HTR-8/SVneo (cell line): ENCODE results near the gene FKBP10.

Experiments used
- DNase-seq: peaks from one replicate; pipeline ENCODE4 v3.0.0; 2011; ENCODE audit warnings: low spot score, mixed read lengths; ENCODE audit not compliant: insufficient read length
- FAIRE-seq: peaks from 2 replicates; lab custom pipeline; 2011; peaks lifted over from hg19 to GRCh38; lab: Jason Lieb, UNC

FKBP10 gene

DNA sequence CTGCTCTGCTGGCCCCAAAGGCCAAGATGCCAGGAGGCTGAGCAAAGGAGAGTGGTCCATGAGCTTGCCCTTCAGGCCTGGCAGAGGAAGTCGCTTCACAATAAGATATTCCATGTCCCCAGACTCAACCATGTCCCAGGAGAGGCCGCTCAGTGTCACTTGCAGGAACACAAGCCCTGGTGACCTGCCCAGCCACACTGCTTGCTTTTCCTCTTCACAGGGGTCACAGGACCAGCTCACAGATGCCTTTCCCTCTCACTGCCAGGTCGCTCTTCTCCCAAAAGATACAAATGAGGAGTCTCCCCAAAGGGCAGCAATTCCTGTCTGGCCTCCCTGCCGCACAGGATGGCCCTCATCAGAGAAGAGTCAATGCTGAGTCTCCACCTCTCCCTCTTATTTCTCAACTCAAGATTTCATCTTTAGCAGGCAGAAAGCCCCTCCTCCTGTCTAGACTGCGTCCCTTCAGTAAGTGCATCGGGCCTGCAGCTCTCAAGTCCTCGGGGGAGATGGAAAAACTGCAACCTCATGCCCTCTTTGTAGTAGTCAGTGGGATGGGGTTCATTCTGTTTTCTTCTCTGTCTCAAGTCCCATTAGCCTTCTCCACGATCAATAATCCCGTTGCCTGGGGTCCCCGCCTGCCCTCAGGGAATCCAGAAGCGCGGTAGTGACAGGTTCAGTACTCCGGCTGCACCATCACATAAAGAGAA lies 31.2 kb upstream of the FKBP10 start:
- no peak for DNase-seq
- no peak for FAIRE-seq

DNA sequence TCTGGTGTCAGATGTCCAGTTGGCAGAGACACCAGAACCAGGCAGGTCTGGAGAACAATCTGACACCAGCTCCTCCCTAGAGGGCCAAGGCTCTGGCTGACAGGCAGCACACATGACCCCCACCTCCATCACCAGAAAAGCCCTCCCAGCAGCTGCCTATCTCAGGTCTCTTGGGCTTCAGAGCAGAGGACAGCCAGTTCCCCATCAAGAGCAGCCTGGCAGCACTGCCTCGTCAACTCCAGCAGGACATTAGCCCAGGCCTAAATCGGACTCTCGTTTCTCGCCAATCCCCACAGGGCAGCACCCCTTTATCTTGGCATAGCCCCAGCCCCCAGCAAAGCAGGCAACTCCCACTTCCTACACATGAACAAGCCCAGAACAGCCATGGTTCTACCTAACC lies 30.7 kb upstream of the FKBP10 start:
- DNase-seq: no peak
- no peak for FAIRE-seq

DNA sequence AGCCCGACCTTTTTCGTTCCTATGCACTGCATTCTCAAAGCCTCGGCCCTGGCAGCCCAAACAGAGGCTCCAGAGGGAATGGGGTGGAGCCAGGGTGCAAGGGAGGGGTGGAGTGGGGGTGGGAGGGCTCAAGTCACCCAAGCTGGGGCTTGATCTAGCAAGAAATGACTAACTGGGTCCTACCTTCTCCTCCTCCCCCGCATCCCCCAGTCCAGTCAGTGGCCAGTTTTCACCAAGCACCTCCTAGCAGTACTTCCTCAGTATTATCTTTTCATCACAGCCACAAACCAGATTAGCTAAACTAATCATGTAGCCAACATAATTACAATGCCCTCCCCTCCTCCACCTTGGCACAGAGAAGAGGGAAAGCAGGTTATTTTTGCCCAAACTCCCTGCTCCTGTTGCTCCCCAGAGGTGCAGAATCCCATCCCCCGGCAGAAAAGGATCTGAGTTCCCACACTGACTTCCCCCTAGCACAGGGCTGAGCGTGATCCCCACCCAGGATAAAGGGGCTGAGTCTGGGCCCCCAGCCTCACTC lies 28.5 kb upstream of the FKBP10 start:
- peak; percentile 58 for FAIRE-seq

DNA sequence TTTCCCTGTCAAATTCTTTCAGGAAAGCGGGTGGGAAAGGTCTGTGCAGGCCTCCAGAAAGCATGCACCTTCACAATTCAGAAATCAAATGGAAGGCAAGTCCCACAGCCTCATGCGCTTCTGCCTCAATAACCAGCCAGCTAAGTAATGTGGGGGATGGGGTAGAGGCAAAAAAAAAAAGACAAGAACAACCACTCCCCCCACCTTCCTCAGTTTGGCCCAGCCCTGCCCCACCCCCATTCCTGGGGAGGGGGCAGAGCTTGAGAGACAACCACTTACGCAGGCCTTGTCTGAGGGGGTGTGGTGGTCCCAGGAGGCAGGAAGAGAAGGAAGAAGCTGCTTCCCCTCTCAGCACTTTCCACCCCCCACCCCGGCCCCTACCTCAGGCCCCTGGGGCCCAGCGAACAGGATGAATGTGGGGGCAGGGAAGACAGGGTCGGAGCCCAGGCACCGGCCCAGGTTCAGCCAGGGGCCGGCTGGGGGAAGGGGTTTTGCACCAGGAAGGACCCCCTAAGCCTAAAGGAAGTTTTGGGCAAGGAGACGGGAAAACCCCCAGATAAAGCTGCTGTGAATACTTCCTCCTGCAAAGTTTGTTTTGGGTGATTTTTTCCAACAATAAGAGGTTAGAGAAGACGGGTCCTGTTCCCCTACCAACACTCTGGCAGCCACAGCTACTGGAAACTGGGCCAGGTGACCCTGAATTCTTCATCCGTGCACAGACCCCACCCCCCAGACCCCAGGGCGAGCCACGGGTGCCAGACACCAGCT lies 27.5 kb upstream of the FKBP10 start:
- DNase-seq: no peak
- no peak for FAIRE-seq

More for the DNA sequence above, 28.5 kb upstream of the FKBP10 start:
- DNase-seq: peak; percentile 68

DNA sequence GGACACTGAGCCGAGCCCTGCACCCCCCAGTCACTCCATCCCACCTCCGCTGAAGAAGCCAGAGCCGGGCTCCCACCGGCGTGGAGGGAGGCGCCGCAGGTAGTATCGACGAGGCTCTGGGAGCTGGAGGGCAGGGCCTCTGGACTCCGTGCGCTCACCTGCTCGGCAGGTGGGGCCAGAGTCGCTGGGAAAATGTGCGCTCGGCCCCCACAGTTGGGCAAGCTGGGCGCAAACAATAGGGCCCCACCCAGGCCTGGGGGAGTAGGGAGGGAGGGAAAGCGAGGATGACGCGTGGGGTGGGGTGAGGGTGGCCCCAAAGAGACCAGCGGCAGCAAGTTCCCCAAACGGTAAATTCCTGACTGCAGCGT lies 27.0 kb upstream of the FKBP10 start:
- FAIRE-seq (peak; percentile 36), DNase-seq (no peak)

DNA sequence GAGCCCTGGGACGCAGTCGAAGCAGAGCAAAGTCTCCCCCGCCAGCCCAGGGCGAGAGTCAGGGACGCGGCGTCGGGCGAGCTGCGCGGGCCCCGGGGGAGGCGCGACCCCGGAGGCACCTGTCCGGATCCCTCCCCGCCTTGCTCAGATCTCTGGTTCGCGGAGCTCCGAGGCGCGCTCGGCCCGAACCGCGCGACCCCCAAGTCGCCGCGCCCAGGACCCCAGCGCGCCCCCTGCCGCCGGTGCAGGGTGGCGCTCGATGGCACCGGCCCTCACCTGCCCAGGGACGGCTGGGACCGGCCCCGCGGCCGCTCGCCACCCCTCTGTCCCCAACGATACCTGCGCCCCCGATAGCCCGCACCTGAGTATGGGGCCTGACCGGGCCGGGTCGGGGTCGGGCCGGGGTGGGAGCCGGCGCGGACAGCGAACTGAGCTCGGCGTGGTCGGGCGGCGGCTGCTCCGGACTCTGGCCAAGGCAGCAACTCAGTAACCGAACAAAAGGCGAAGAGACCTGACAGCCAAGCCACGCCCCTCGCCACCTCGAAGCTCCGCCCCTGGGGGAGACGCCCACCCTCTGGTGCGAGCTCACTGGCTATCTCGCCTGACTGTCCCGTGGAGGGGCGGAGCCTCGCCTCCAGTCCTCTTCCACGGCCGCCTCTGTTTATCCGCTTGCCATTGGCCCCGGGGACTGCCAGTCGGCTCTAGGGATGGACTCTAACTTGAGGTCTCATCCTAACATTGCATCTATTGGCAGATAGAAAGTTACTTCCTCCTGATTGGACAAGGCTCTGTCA lies 26.4 kb upstream of the FKBP10 start, which contains the start of gene JUP:
Gene JUP, minus strand, starts transcription at position 485 of the 794 bp plus-strand sequence. CDS start 14,857 bp downstream, outside the sequence.
- FAIRE-seq (peak; percentile 97), DNase-seq (peak; percentile 100)

DNA sequence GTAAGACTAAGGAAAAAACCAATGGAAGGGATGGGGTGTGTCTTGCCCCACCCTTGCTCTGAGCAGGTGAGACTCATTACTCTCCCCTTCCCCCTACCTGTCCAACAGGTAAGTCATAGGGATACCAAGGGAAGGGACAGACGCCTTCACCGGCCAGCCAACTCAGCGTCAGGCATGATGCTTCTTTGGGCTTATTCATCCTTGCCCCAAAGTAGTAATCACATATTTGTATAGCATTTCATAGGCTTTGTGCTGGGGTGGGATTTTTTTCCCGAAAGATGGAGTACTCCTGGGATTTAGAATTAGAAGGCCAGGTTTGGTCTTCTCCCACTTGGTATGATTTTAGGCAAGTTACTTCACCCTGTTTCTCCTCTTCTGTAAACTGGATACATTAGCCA lies 25.8 kb upstream of the FKBP10 start:
- FAIRE-seq: no peak
- DNase-seq: no peak

DNA sequence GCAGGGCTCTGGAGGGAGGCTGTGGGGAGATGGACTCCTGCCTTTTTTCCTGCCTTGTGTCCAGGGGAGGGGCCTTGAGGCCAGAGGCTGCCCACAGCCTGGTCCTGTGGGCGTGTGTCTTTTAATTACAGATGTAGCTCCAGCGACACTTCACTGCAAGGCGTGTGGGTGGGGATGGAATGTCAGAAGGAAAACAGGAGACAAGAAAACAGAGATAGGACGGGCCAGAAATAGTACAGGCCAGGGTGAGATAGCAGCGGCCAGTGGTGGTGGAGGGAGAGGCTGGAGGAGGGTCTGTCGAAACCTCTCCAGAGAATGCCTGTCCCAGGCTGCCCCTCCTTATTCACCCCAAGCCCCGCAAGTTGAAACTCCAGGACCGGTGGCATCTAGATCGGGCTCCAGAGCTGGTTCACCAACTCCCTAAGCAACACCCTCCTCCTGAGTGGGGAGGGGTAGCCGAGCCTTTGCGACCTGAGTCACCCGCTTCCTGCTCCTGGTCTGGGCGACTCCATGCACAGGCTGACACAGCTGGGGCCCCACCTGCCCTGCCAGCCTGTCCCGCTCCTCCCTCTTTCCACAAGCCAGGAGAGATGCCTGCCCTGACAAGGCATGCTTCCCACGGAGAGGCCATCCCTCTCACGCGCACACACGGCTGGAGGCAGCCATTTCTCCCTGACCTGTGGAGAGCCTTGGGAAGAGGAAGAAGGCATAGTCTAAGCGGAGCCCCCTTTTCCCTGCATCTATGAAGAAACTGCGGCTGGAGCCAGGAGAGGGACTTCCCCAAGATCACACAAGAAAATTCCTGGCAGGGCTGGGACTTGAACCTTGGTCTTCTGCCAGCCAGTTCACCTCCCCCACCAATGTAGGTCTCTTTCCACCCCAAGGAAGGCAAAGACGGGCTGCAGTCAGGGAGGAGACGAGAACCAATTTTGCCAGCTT lies 19.7 kb upstream of the FKBP10 start:
- DNase-seq (peak; percentile 79), FAIRE-seq (peak; percentile 90)

DNA sequence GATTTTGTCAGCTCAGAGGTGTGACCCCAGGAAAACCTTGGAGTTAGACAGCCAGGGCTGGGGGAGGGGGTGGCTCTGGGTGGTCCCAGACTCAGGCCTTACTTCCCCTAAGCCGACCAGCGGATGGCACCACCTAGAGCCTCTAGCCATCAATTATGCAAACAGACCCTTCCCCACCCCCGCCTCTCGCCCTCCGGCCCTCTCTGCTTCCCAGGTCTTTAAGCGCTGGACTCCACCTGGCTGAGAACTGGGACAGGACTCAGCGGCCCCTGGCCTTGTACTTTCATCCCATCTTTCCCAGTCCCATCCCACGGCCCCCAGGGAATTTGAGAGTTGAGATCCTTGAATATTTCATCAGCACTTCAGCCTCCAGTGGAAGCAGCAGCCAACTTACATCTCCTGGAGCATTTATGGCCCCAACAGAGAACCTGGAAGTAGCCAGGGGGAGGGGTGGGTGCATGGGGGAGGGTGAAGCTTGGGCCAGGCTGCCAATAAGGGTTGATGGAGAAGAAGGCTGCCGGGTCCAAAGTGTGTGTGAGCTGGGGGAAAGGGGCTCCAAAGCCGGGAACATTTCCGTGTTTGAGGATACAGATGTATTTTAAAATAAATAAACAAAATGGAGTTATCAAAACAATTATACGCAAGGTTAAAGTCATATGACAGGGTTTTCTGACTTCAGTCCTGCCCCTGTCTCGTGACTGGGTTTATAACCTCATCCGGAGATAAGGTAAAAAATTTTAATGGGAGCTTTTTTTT lies 18.8 kb upstream of the FKBP10 start:
- FAIRE-seq: no peak
- DNase-seq: no peak

DNA sequence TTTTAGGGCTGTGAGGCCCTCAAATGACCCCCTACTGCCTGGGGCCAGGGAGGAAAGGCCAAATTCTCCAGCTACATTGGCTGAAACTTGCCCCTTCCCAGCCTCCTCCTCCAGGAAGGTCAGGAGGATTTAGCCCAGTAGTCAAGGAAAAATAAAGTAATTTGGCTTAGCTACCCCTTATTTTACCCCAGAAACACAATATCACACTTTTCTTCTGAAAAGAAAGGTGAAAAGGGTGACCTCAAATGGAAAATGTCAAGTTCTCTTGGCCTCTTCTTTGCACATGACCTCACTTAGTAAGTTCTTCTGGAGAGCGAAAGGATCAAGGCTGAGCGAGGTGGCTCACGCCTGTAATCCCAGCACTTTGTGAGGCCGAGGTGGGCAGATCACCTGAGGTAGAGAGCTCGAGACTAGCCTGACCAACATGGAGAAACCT lies 18.2 kb upstream of the FKBP10 start:
- FAIRE-seq (no peak), DNase-seq (no peak)

DNA sequence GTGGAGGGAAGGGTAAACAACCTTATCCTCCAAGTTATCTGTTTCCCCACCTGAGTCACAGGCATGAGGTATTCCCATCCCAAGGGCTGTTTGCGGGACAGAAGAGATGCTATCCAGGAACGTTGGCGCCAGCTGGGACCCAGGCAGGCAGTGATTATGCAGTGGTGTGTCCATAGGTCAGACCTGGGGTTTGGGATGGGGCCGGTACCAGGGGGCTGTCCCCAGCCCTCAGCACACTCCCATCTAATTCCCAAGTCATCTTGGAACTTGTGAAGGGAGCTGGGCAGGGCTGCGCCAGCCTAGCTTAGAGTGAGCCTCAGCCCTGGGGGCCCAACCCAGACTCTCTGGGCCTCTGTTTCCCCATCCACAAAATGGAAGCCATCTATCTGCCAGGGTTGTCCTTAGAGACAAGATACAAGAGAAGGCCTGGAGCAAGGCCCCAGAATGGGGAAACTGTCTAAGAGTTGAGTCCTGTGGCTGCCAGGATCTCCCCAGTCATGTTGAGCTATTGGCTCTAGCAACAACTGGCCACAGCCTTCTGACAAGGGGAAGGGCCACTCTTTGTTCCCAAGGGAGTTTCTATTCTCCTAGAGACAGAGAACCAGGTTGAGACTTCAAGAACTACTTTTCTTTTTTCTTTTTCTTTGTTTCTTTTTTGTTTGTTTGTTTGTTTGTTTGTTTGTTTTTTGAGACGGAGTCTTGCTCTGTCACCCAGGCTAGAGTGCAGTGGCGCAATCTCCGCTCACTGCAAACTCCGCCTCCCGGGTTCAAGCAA lies 16.5 kb upstream of the FKBP10 start:
- no peak for FAIRE-seq

DNA sequence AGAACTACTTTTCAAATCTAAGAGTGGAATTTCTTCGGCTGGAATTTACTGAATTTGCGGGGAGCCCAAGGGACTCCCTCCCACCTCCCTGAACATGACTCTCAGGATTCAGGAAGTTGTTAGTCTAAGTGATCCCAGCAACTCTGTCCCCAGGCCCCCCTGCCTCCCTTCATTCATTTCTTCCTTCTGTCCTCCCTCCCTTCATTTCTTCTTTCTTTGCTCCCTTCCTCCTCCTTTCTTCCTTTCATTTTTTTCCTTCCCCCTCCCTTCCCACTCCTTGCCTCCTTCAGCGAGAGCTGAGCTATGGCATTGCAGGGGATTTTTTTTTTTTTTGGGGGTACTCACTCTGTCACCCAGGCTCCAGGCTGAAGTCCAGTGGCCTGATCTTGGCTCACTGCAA lies 15.4 kb upstream of the FKBP10 start:
- DNase-seq (no peak), FAIRE-seq (no peak)

More for the DNA sequence above, 16.5 kb upstream of the FKBP10 start:
- no peak for DNase-seq

DNA sequence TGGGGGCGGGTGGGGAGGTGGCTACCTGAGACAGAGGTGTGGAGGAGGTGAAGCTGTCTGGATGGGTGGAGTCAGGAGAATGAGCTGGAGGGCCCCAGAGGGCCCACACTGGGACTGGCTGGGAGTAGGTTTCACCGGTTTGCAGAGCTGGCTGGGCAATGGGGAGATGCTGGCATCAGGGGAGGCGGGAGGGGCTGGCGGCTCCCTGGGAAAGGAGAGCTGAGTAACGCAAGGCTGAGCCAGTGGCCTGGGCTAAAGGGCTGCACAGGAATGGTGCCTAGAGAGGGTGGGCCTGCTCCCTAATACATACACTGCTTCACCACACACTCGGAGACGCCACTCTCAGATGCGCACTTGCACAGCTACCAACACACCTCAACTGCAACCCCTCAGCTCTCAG lies 13.4 kb upstream of the FKBP10 start:
- no peak for DNase-seq
- peak; percentile 26 for FAIRE-seq

DNA sequence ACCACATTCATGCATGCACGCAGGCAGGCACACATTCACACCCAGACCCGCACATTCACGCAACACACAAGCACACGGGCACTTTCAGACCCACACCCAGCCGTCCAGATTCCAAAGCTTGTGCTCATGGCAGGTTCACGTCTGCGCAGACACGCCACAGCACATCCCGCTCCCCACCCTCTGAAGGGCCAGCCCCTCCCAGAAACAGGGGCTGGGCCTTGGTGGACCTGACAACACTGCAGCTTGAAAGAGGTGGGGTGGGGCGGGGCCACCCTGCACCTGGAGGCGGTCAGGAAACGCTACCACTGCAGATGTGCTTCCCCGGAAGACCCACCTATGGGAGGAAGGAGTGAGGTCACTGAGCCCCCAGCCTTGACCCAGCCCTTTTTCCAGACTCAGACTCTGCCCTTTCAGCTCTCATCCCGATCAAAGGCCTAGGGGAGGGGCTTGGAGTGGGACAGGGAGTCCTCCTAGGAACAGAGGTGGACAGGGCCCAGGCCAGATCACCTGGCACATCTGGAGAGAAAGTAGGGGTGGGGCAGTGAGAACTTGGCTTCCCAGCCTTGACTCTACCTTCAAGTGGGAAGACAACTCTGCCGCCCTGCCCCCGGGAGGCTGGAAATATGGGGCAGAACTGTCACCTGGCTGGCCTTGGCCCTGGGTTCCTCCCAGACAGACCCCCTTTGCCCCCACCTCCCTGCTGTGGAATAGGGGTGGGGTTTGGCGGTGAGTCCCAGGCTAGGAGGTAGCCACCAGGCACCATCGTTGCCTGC lies 12.0 kb upstream of the FKBP10 start:
- DNase-seq: peak; percentile 68
- FAIRE-seq: peak; percentile 70

DNA sequence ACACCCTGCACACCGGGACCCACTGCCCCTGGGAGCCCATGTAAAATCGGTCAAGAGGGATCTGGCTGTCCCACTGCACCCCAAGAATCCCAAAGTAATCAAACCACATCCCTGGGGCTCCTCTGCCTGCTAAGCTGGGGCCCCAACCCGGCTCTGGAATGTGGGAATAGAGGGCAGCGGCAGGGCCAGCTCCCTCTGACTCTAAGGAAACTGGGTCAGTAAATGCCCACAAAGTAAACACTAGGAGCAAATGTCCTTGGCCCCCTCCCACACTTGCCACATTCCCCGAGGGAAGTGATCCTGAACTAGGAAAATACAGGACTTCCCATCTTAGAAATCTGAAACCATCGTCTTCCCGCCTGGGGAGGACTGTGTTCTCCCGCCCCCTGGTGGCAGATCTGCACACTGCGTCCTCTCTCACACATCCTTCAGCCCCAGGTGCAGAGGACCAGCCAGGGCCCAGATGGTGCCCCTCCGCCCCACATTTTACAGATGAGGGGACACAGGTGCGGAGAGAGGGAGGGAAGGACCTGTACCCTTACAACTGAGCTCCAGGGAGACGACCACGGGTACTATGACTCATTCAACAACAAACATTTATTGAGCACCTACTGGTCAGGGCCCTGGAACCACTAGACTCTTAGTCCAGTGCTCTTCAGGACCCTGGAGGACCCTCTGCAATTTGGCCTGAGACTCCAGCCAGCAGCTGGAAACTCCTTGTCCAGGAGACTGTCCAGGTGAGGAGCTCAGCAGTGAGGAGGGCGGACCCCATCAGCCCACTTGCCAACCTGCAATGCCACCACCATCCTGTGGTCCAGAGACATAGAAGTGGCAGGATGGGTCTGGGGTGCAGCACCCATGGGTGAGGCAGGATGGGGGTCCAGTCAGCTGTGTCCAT lies 11.2 kb upstream of the FKBP10 start:
- peak; percentile 74 for FAIRE-seq
- DNase-seq: peak; percentile 88
